Neural cell (in vitro differentiated cells): ENCODE results near the gene FN1. TPM values are rescaled to one million over a fixed set of nuclear protein-coding genes. Genes with fewer than 3 reads are reported as not detected.

Experiments
- H2AFZ ChIP-seq: fragments of 200-600, 300-800 bp; sonication (generic), shearing (Covaris generic); 2 replicates; pipeline ENCODE4 v1.6.0; 2014; ENCODE audit warnings: low read depth, mild to moderate bottlenecking, antibody characterized with exemption, low read length, moderate library complexity
- H3F3A ChIP-seq: fragments of 200-600 bp; shearing (Covaris generic); 2 replicates; pipeline ENCODE4 v1.6.1; 2016; ENCODE audit warnings: mild to moderate bottlenecking, moderate library complexity, mixed read lengths, antibody characterized with exemption, low read length; ENCODE audit not compliant: insufficient read depth, poor library complexity, severe bottlenecking
- H3K27ac ChIP-seq: fragments of 200-600, 300-800 bp; sonication (generic), shearing (Covaris generic); 2 replicates; pipeline ENCODE4 v1.5.1; 2014; ENCODE audit warnings: mild to moderate bottlenecking, low read length, moderate library complexity
- H3K27me3 ChIP-seq: fragments of 300-800, 200-600 bp; sonication (generic), shearing (Covaris generic); 2 replicates; pipeline ENCODE4 v1.6.0; 2014; ENCODE audit warnings: mild to moderate bottlenecking, low read depth, low read length, moderate library complexity; ENCODE audit not compliant: insufficient read depth
- H3K36me3 ChIP-seq: fragments of 300-800, 200-600 bp; sonication (generic), shearing (Covaris generic); 2 replicates; pipeline ENCODE4 v1.5.1; 2014; ENCODE audit warnings: mild to moderate bottlenecking, antibody characterized with exemption, low read length, moderate library complexity; ENCODE audit not compliant: insufficient read depth
- H3K4me2 ChIP-seq: fragments of 300-800, 200-600 bp; sonication (generic), shearing (Covaris generic); 2 replicates; pipeline ENCODE4 v1.6.0; 2014; ENCODE audit warnings: mild to moderate bottlenecking, low read length
- H3K4me3 ChIP-seq: fragments of 300-800, 200-600 bp; sonication (generic), shearing (Covaris generic); 2 replicates; pipeline ENCODE4 v1.5.1; 2014; ENCODE audit warnings: mild to moderate bottlenecking, low read length, moderate library complexity
- H3K79me2 ChIP-seq: fragments of 200-600 bp; shearing (Covaris generic); replicated peaks from 2 replicates; pipeline ENCODE4 v1.6.0; 2014; ENCODE audit warnings: mild to moderate bottlenecking, low read length, moderate library complexity; ENCODE audit not compliant: insufficient read depth
- H3K9ac ChIP-seq: fragments of 300-800, 200-600 bp; sonication (generic), shearing (Covaris generic); 2 replicates; pipeline ENCODE4 v1.6.1; 2016; ENCODE audit warnings: mild to moderate bottlenecking, low read length, mixed read lengths
- H3K9me2 ChIP-seq: fragments of 200-600 bp; shearing (Covaris generic); 2 replicates; pipeline ENCODE4 v1.6.1; 2016; ENCODE audit warnings: mild to moderate bottlenecking, low read length, mixed read lengths; ENCODE audit not compliant: insufficient read depth
- H3K9me3 ChIP-seq: fragments of 200-600, 300-800 bp; sonication (generic), shearing (Covaris generic); 2 replicates; pipeline ENCODE4 v1.6.1; 2016; ENCODE audit warnings: mild to moderate bottlenecking, mixed run types, low read length, moderate library complexity, mixed read lengths
- H4K20me1 ChIP-seq: fragments of 200-600 bp; shearing (Covaris generic); 2 replicates; pipeline ENCODE4 v1.6.1; 2016; ENCODE audit warnings: mild to moderate bottlenecking, mixed run types; ENCODE audit not compliant: insufficient read depth
- CTCF ChIP-seq: fragments of 450-650 bp; IDR thresholded peaks from 2 replicates; pipeline ENCODE4 v1.5.1; 2014; ENCODE audit warnings: antibody characterized with exemption, mild to moderate bottlenecking, moderate library complexity; ENCODE audit not compliant: poor library complexity, severe bottlenecking
- EP300 ChIP-seq: fragments of 450-650 bp; conservative IDR thresholded peaks from 2 replicates; pipeline ENCODE4 v1.6.1; 2014; ENCODE audit warnings: antibody characterized with exemption, mild to moderate bottlenecking, moderate library complexity; ENCODE audit not compliant: poor library complexity, severe bottlenecking
- EZH2 ChIP-seq: fragments of 200-600, 300-800 bp; shearing (Covaris generic), sonication (generic); IDR thresholded peaks from 2 replicates; pipeline ENCODE4 v1.6.1; 2014; ENCODE audit warnings: antibody characterized with exemption, low read length, borderline replicate concordance, mild to moderate bottlenecking; ENCODE audit not compliant: insufficient read depth, poor library complexity, severe bottlenecking
- MXI1 ChIP-seq: fragments of 450-650 bp; conservative IDR thresholded peaks from 2 replicates; pipeline ENCODE4 v1.6.1; 2014; ENCODE audit warnings: antibody characterized with exemption, mild to moderate bottlenecking; ENCODE audit not compliant: poor library complexity, severe bottlenecking
- POLR2AphosphoS5 ChIP-seq: IDR thresholded peaks from 2 replicates; pipeline ENCODE4 v1.6.1; 2012
- REST ChIP-seq: IDR thresholded peaks from 2 replicates; pipeline ENCODE4 v1.6.1; 2012; ENCODE audit warnings: borderline replicate concordance
- polyA plus RNA-seq: library from polyadenylated mRNA; depleted of rRNA; stranded (reverse); fragments of >200 nt; gene quantifications from 2 replicates; pipeline ENCODE4 v1.2.3, GENCODE V29; 2014

FN1 gene
- polyA plus RNA-seq, 1 donor from 2014 or later, result 0.93 TPM

GRCh38 chr2:215421859-215422461, 13.9 kb downstream of the FN1 start:
- H3F3A ChIP-seq, result no peaks in the 10 kb centered on the region
- H4K20me1 ChIP-seq, result no peaks in the 10 kb centered on the region
- H3K36me3 ChIP-seq, result no peaks in the 10 kb centered on the region
- TF ChIP-seq REST (no peak), MXI1 (no peak)
- H3K27ac ChIP-seq, result no peak overlapping the region
- no peaks in the 10 kb centered on the region for H3K9me3 ChIP-seq
- no peak overlapping the region for H2AFZ ChIP-seq
- H3K27me3 ChIP-seq, result no peaks in the 10 kb centered on the region
- H3K4me2 ChIP-seq, result no peak overlapping the region
- no peak overlapping the region for H3K9ac ChIP-seq
- H3K79me2 ChIP-seq, result no peaks in the 10 kb centered on the region
- H3K4me3 ChIP-seq, result no peak overlapping the region
- H3K9me2 ChIP-seq, result no peaks in the 10 kb centered on the region

- no peak overlapping the region for H3K4me2 ChIP-seq
- H3K9me3 ChIP-seq, result no peaks in the 10 kb centered on the region
- no peaks in the 10 kb centered on the region for H3K36me3 ChIP-seq
- no peaks in the 10 kb centered on the region for H4K20me1 ChIP-seq
- H3K4me3 ChIP-seq, result no peak overlapping the region
- H3K9ac ChIP-seq, result no peak overlapping the region
- H3K27ac ChIP-seq, result no peak overlapping the region
- TF ChIP-seq EP300, result no peak
- TF ChIP-seq CTCF, result no peak
- no peak for TF ChIP-seq POLR2AphosphoS5
- no peak for TF ChIP-seq EZH2
- no peak for TF ChIP-seq REST
- H3K9me2 ChIP-seq, result no peaks in the 10 kb centered on the region
- no peaks in the 10 kb centered on the region for H3F3A ChIP-seq
- no peak overlapping the region for H2AFZ ChIP-seq
- H3K79me2 ChIP-seq, result no peaks in the 10 kb centered on the region
- no peaks in the 10 kb centered on the region for H3K27me3 ChIP-seq
Measured at GRCh38 chr2:215420471-215420935, 15.4 kb downstream of the FN1 start.
